Endothelial cell of umbilical vein (primary cell): ENCODE data around the gene KIF4A. TPM values are rescaled to one million over a fixed set of nuclear protein-coding genes. Genes with fewer than 3 reads are reported as not detected.

Experiments
- BruUV-seq: library from RNA; stranded (reverse); fragments of 400-500 nt; replicated peaks from 2 replicates; lab custom pipeline; 2021; lab: Mats Ljungman, UMichigan
- CTCF ChIA-PET: fragments of 300-600, 350-600 bp; sonication (Branson Sonifier 250); formaldehyde crosslinking; loops from one replicate; lab custom pipeline; 2021; ENCODE audit warnings: antibody characterized with exemption, inconsistent platforms; lab: Charles Lee
- POLR2A ChIA-PET: fragments of 300-600, 350-600 bp; sonication (Branson Sonifier 250); formaldehyde crosslinking; loops from one replicate; lab custom pipeline; 2021; ENCODE audit warnings: antibody characterized with exemption, inconsistent platforms; lab: Charles Lee
- DNase-seq: peaks from one replicate; pipeline ENCODE4 v3.0.0-alpha.2; 2011; ENCODE audit warnings: low read depth, low spot score
- FAIRE-seq: peaks from 2 replicates; lab custom pipeline; 2011; peaks lifted over from hg19 to GRCh38; lab: Jason Lieb, UNC
- H2AFZ ChIP-seq: 2 replicates; pipeline ENCODE4 v1.6.0; 2012; ENCODE audit warnings: low read depth, low read length, control low read depth, inconsistent platforms
- H3K27ac ChIP-seq: 2 replicates; pipeline ENCODE4 v1.5.1; 2011; ENCODE audit warnings: low read depth, mild to moderate bottlenecking, control low read depth, low read length, moderate library complexity; ENCODE audit not compliant: insufficient read depth
- H3K27me3 ChIP-seq, 2 experiments: 2 replicates each; pipeline versions ENCODE4 v1.6.0 to v1.6.1; 2011; ENCODE audit warnings: low read length in 2 of 2, mixed read lengths in 1 of 2; ENCODE audit not compliant: control insufficient read depth in 2 of 2, insufficient read depth in 2 of 2
- H3K36me3 ChIP-seq, 2 experiments: 2 replicates in 1 of 2; 3 replicates in 1 of 2; pipeline ENCODE4 v1.5.1; 2011; ENCODE audit warnings: low read length in 2 of 2, mild to moderate bottlenecking in 1 of 2, moderate library complexity in 1 of 2; ENCODE audit not compliant: control insufficient read depth in 2 of 2, insufficient read depth in 2 of 2; ENCODE audit errors: extremely low read depth in 1 of 2
- H3K4me1 ChIP-seq: 3 replicates; pipeline ENCODE4 v1.5.1; 2011; ENCODE audit warnings: mild to moderate bottlenecking, low read length; ENCODE audit not compliant: control insufficient read depth, insufficient read depth; ENCODE audit errors: extremely low read depth
- H3K4me2 ChIP-seq: 2 replicates; pipeline ENCODE4 v1.6.1; 2011; ENCODE audit warnings: low read length, control low read depth, mixed read lengths; ENCODE audit not compliant: insufficient read depth
- H3K4me3 ChIP-seq, 3 experiments: fragments of 200-600 bp in 1 of 3; sonication (generic), shearing (Covaris generic) in 1 of 3; replicated peaks in 1 of 3; 2 replicates each; pipeline ENCODE4 v1.5.1; 2011 to 2016; ENCODE audit warnings: control low read depth in 3 of 3, low read length in 3 of 3, mild to moderate bottlenecking in 2 of 3, inconsistent platforms in 1 of 3, low read depth in 1 of 3, moderate library complexity in 1 of 3; ENCODE audit not compliant: insufficient read depth in 1 of 3
- H3K79me2 ChIP-seq: 2 replicates; pipeline ENCODE4 v1.6.0; 2012; ENCODE audit warnings: low read length, inconsistent platforms; ENCODE audit not compliant: control insufficient read depth, insufficient read depth
- H3K9ac ChIP-seq: replicated peaks from 2 replicates; pipeline ENCODE3; 2011; ENCODE audit warnings: low read length, control low read depth; ENCODE audit not compliant: insufficient read depth; ENCODE audit errors: extremely low read depth
- H3K9me1 ChIP-seq: replicated peaks from 3 replicates; pipeline ENCODE4 v1.6.0; 2011; ENCODE audit warnings: mild to moderate bottlenecking, low read length; ENCODE audit not compliant: control insufficient read depth, insufficient read depth; ENCODE audit errors: extremely low read depth
- H3K9me3 ChIP-seq: replicated peaks from 2 replicates; pipeline ENCODE4 v1.5.1; 2012; ENCODE audit warnings: low read length, inconsistent platforms; ENCODE audit not compliant: control insufficient read depth, insufficient read depth
- H4K20me1 ChIP-seq: replicated peaks from 2 replicates; pipeline ENCODE3; 2011; ENCODE audit warnings: mild to moderate bottlenecking, low read length; ENCODE audit not compliant: control insufficient read depth, insufficient read depth; ENCODE audit errors: extremely low read depth
- EZH2 ChIP-seq: IDR thresholded peaks from 2 replicates; pipeline ENCODE4 v1.6.1; 2012; ENCODE audit warnings: borderline replicate concordance, low read depth, mild to moderate bottlenecking, moderate library complexity, low read length, inconsistent platforms; ENCODE audit not compliant: severe bottlenecking
- FOS ChIP-seq: IDR thresholded peaks from 2 replicates; pipeline ENCODE4 v1.6.1; 2011; ENCODE audit warnings: mild to moderate bottlenecking, low read length, moderate library complexity, borderline replicate concordance; ENCODE audit not compliant: insufficient read depth
- GATA2 ChIP-seq: IDR thresholded peaks from 2 replicates; pipeline ENCODE4 v1.7.0; 2011; ENCODE audit warnings: low read depth, mild to moderate bottlenecking, moderate library complexity, mixed read lengths, low read length; ENCODE audit not compliant: insufficient read length, insufficient read depth
- JUN ChIP-seq: IDR thresholded peaks from 2 replicates; pipeline ENCODE4 v1.6.1; 2011; ENCODE audit warnings: borderline replicate concordance, low read depth; ENCODE audit not compliant: insufficient read length, insufficient read depth
- MYC ChIP-seq: IDR thresholded peaks from one replicate; pipeline ENCODE4 v1.6.1; 2011; ENCODE audit warnings: mild to moderate bottlenecking, low read depth, low read length
- POLR2A ChIP-seq: IDR thresholded peaks from 2 replicates; pipeline ENCODE4 v1.6.1; 2012; ENCODE audit warnings: low read depth, mild to moderate bottlenecking, control low read depth, low read length
- POLR2AphosphoS5 ChIP-seq: IDR thresholded peaks from 2 replicates; pipeline ENCODE4 v1.6.1; 2012; ENCODE audit warnings: low read depth, mild to moderate bottlenecking, control low read depth, low read length, moderate library complexity; ENCODE audit not compliant: insufficient read depth
- dilution Hi-C: fragments of 300-500 bp; cut with MboI; formaldehyde crosslinking; loops from one replicate; pipeline ENCODE4 v1.15.0; 2019; ENCODE audit warnings: low sequenced_read_pairs; ENCODE audit not compliant: extremely low pct_ligation_motif_present
- intact Hi-C: fragments of 100-400 bp; cut with micrococcal nuclease; formaldehyde crosslinking; loops from one replicate; pipeline ENCODE4 v1.10.0; 2022
- polyA plus RNA-seq, 4 experiments: library from polyadenylated mRNA; depleted of rRNA in 3 of 4; stranded (reverse) in 3 of 4; unstranded in 1 of 4; fragments of >200 nt; gene quantifications; 2 replicates each; pipeline versions ENCODE4 v1.2.1 to v1.2.3, GENCODE V29; 2011 to 2012; ENCODE audit warnings: missing spikeins in 1 of 4
- total RNA-seq: library from RNA; stranded (reverse); gene quantifications from 2 replicates; pipeline ENCODE4 v1.2.3, GENCODE V29; 2021
- TF ChIP-seq, protein P1 (sequence below), 2 donors: IDR thresholded peaks; 1 replicate in 1 of 2; 2 replicates in 1 of 2; pipeline ENCODE4 v1.5.1; 2011; ENCODE audit warnings: low read length in 2 of 2, mild to moderate bottlenecking in 2 of 2, moderate library complexity in 2 of 2, control low read depth in 1 of 2, inconsistent platforms in 1 of 2, low read depth in 1 of 2; ENCODE audit not compliant: insufficient read depth in 1 of 2; ENCODE audit errors: extremely low read depth in 1 of 2
- TF ChIP-seq, protein P2 (sequence below): IDR thresholded peaks from 2 replicates; pipeline ENCODE4 v1.6.1; 2011; ENCODE audit not compliant: insufficient read depth, insufficient read length

KIF4A gene
- total and polyA plus RNA-seq, 2 donors (not counting 3 experiments of a cell fraction or from before 2014, with no cell fraction given) = 9.6 to 41.3 TPM

DNA sequence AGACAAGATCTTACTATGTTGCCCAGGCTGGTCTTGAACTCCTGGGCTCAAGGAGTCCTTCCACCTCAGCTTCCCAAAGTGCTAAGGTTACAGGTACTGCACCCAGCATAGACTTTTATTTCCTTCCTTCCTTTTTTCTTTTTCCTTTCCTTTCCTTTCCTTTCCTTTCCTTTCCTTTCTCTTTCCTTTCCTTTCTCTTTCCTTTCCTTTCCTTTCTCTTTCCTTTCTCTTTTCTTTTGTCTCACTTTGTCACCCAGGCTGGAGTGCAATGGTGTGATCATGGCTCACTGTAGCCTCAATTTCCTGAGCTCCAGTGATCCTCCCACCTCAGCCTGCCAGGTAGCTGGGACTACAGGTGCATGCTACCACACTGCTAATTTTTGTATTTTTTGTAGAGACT, 174.1 kb downstream of the KIF4A start:
- FAIRE-seq = no peak
- BruUV-seq = no TSS peak
- CTCF ChIA-PET = interaction anchor here (1.0 kb wide), 1 partner anchor 15 kb away, joined by 3 read pairs; no protein-coding TSS in a partner anchor

DNA sequence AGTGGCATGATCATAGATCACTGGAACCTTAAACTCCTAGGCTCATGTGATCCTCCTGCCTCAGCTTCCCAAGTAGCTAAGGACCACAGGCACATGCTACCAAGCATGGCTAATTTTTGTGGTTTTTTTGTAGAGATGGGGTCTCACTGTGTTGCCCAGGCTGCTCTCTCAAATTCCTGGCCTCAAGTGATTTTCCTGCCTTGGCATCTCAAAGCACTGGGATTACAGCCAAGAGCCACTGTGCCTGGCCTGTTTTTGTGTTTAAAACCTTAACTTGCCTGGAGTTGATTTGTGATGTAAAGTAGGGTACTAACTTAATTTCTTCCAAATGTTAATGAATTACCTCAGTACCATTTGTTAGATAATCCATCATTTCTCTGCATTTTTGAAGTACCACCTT, 177.1 kb downstream of the KIF4A start:
- Histone ChIP-seq H3K4me1 (no peaks in the 10 kb centered on the region), H3K4me2 (no peak overlapping the region), H3K27ac (no peak overlapping the region), H3K4me3 (no peak overlapping the region), H3K27me3 (no peaks in the 10 kb centered on the region), H4K20me1 (no peaks in the 10 kb centered on the region), H3K9me1 (no peaks in the 10 kb centered on the region), H3K36me3 (no peaks in the 10 kb centered on the region), H3K9ac (no peak overlapping the region), H3K79me2 (no peaks in the 10 kb centered on the region), H2AFZ (no peak overlapping the region), H3K9me3 (no peaks in the 10 kb centered on the region)
- POLR2A ChIA-PET = no interaction called here
- no peak for TF ChIP-seq GATA2
- TF ChIP-seq, protein P1, sequence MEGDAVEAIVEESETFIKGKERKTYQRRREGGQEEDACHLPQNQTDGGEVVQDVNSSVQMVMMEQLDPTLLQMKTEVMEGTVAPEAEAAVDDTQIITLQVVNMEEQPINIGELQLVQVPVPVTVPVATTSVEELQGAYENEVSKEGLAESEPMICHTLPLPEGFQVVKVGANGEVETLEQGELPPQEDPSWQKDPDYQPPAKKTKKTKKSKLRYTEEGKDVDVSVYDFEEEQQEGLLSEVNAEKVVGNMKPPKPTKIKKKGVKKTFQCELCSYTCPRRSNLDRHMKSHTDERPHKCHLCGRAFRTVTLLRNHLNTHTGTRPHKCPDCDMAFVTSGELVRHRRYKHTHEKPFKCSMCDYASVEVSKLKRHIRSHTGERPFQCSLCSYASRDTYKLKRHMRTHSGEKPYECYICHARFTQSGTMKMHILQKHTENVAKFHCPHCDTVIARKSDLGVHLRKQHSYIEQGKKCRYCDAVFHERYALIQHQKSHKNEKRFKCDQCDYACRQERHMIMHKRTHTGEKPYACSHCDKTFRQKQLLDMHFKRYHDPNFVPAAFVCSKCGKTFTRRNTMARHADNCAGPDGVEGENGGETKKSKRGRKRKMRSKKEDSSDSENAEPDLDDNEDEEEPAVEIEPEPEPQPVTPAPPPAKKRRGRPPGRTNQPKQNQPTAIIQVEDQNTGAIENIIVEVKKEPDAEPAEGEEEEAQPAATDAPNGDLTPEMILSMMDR (IDR thresholded peaks at IDR 0.05; ENCODE audit: extremely low read depth in 1 of 2, insufficient read depth in 1 of 2, low read depth in 1 of 2, low read length in 2 of 2) = no peak
- no peak for TF ChIP-seq JUN
- no peak for TF ChIP-seq POLR2A
- TF ChIP-seq, protein P2, sequence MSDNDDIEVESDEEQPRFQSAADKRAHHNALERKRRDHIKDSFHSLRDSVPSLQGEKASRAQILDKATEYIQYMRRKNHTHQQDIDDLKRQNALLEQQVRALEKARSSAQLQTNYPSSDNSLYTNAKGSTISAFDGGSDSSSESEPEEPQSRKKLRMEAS = no peak
- TF ChIP-seq FOS = no peak
- no peak for TF ChIP-seq POLR2AphosphoS5
- TF ChIP-seq EZH2 = no peak
- TF ChIP-seq MYC = no peak
- CTCF ChIA-PET = no interaction called here
- dilution Hi-C loops (no loop called here), intact Hi-C loops (no loop called here)
- FAIRE-seq (no peak), DNase-seq (no peak)
- no TSS peak for BruUV-seq

More for the DNA sequence above, 174.1 kb downstream of the KIF4A start:
- no peak overlapping the region for H3K9ac ChIP-seq
- H4K20me1 ChIP-seq = no peaks in the 10 kb centered on the region
- H3K27me3 ChIP-seq = no peaks in the 10 kb centered on the region
- no peak overlapping the region for H3K27ac ChIP-seq
- no peak overlapping the region for H2AFZ ChIP-seq
- no peaks in the 10 kb centered on the region for H3K79me2 ChIP-seq
- no peak overlapping the region for H3K4me2 ChIP-seq
- H3K4me1 ChIP-seq = no peaks in the 10 kb centered on the region
- H3K36me3 ChIP-seq = no peaks in the 10 kb centered on the region
- no peak for TF ChIP-seq POLR2AphosphoS5
- no peak for TF ChIP-seq MYC
- no peak for TF ChIP-seq EZH2
- H3K9me3 ChIP-seq = no peaks in the 10 kb centered on the region
- DNase-seq = no peak
- dilution Hi-C loops (no loop called here), intact Hi-C loops (no loop called here)
- no peaks in the 10 kb centered on the region for H3K9me1 ChIP-seq
- H3K4me3 ChIP-seq = no peak overlapping the region
- POLR2A ChIA-PET = no interaction called here
